HepG2 (cell line): Measurements from ENCODE around the gene CCL24.

Experiments used
- MAFK ChIP-seq, 2 experiments: IDR thresholded peaks in 1 of 2; conservative IDR thresholded peaks in 1 of 2; 2 replicates each; pipeline ENCODE4 v1.6.1; 2011; ENCODE audit warnings: improper control_type of control experiment in 2 of 2, low read length in 2 of 2
- RARG ChIP-seq: sonication (generic); formaldehyde crosslinking; IDR thresholded peaks from 2 replicates; pipeline ENCODE4 v1.4.0; 2020; ENCODE audit warnings: low read depth, mild to moderate bottlenecking, missing genetic modification reagents
- SETDB1 ChIP-seq: sonication (generic); formaldehyde crosslinking; IDR thresholded peaks from 2 replicates; pipeline ENCODE4 v1.5.1; 2020; ENCODE audit warnings: missing genetic modification reagents, mild to moderate bottlenecking, borderline replicate concordance
- TF ChIP-seq, protein P1 (sequence below): sonication (generic); formaldehyde crosslinking; IDR thresholded peaks from 2 replicates; pipeline ENCODE4 v1.4.0; 2020; ENCODE audit warnings: missing genetic modification reagents, mild to moderate bottlenecking, borderline replicate concordance

GRCh38 chr7:75796420-75796819 lies 17.2 kb downstream of the CCL24 start:
- TF ChIP-seq MAFK (conservative IDR thresholded peaks at IDR 0.05 in 1 of 2, IDR thresholded peaks at IDR 0.05 in 1 of 2; ENCODE audit: low read length in 2 of 2), result no peak
- no peak for TF ChIP-seq RARG (CRISPR knock-in tag)
- TF ChIP-seq SETDB1 (CRISPR knock-in tag), result no peak
- TF ChIP-seq, protein P1, sequence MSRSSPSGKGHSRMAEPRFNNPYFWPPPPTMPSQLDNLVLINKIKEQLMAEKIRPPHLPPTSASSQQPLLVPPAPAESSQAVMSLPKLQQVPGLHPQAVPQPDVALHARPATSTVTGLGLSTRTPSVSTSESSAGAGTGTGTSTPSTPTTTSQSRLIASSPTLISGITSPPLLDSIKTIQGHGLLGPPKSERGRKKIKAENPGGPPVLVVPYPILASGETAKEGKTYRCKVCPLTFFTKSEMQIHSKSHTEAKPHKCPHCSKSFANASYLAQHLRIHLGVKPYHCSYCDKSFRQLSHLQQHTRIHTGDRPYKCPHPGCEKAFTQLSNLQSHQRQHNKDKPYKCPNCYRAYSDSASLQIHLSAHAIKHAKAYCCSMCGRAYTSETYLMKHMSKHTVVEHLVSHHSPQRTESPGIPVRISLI (CRISPR knock-in tag), result no peak
